Measurements from ENCODE around the gene APBB2. TPM values are rescaled to one million over a fixed set of nuclear protein-coding genes. Genes with fewer than 3 reads are reported as not detected.

The APBB2 gene
- total and polyA plus RNA-seq, 4 donors = 4.8 to 31.5 (median 11.2) TPM

DNA sequence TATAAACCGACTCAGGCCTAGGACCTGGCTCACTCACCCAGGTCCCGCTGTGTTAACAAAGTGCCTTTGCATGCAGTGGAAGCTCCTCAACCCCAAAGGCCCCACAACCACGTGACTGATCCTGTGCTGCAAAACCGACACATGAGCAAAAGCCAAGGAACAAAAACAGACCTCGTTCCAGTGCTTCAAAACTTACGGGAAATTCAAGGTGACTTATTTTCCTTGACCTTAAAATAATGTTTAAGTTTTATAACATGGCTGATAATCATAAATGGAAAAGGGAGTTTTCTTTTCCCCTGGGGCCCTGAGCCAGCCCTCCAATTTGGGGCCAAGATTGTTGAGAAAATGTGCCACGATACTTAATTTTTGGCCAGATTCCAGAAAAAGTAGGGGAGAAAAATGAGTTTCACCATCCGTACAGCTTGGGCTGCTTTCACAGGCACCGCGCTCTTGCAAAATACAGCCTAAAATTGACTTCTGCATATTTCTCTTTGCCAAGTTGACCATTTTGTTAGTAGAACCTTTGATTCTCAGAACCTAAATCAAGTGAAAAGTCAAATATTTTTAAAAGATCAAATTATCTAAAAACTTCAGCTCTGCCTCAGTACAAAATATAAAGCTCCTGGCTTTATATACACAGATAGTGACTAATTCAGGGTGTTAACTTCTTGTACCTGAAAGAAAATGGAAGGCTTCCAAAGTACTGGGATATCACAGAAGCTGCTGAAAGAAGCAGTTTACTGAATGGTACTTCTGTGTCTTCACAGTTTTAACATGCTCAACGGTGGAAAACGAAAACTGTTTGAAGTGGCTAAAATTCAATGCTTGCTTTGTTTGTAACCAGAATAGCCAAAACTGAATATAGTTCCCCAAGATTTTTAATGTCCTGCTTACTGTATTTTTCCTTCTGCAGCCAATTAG lies 93.8 kb downstream of the APBB2 start:
- H3K4me1 ChIP-seq (ENCODE audit: control insufficient read depth in 4 of 4, insufficient read depth in 4 of 4, low read length in 3 of 4) = peaks cover 4 to 28% (median 25%) of the 10 kb centered on the region in 4 donors
- TF ChIP-seq FOXA2 (IDR thresholded peaks at IDR 0.05) = no peak
- TF ChIP-seq SP1 (IDR thresholded peaks at IDR 0.05) = peak; percentile 39
- peak; percentile 42 to 54 for TF ChIP-seq RXRA (IDR thresholded peaks at IDR 0.05)
- TF ChIP-seq RAD21 (IDR thresholded peaks at IDR 0.05) = peak in 1 of 2 donors; percentile 28
- TF ChIP-seq HNF4A (conservative IDR thresholded peaks at IDR 0.05) = peak; percentile 36 to 43
- no peak for TF ChIP-seq GABPA (IDR thresholded peaks at IDR 0.05 in 1 of 2, conservative IDR thresholded peaks at IDR 0.05 in 1 of 2)
- no peak for TF ChIP-seq NR2F2 (IDR thresholded peaks at IDR 0.05)
- TF ChIP-seq, protein P1, sequence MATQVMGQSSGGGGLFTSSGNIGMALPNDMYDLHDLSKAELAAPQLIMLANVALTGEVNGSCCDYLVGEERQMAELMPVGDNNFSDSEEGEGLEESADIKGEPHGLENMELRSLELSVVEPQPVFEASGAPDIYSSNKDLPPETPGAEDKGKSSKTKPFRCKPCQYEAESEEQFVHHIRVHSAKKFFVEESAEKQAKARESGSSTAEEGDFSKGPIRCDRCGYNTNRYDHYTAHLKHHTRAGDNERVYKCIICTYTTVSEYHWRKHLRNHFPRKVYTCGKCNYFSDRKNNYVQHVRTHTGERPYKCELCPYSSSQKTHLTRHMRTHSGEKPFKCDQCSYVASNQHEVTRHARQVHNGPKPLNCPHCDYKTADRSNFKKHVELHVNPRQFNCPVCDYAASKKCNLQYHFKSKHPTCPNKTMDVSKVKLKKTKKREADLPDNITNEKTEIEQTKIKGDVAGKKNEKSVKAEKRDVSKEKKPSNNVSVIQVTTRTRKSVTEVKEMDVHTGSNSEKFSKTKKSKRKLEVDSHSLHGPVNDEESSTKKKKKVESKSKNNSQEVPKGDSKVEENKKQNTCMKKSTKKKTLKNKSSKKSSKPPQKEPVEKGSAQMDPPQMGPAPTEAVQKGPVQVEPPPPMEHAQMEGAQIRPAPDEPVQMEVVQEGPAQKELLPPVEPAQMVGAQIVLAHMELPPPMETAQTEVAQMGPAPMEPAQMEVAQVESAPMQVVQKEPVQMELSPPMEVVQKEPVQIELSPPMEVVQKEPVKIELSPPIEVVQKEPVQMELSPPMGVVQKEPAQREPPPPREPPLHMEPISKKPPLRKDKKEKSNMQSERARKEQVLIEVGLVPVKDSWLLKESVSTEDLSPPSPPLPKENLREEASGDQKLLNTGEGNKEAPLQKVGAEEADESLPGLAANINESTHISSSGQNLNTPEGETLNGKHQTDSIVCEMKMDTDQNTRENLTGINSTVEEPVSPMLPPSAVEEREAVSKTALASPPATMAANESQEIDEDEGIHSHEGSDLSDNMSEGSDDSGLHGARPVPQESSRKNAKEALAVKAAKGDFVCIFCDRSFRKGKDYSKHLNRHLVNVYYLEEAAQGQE (IDR thresholded peaks at IDR 0.05) = no peak
- TF ChIP-seq, protein P2, sequence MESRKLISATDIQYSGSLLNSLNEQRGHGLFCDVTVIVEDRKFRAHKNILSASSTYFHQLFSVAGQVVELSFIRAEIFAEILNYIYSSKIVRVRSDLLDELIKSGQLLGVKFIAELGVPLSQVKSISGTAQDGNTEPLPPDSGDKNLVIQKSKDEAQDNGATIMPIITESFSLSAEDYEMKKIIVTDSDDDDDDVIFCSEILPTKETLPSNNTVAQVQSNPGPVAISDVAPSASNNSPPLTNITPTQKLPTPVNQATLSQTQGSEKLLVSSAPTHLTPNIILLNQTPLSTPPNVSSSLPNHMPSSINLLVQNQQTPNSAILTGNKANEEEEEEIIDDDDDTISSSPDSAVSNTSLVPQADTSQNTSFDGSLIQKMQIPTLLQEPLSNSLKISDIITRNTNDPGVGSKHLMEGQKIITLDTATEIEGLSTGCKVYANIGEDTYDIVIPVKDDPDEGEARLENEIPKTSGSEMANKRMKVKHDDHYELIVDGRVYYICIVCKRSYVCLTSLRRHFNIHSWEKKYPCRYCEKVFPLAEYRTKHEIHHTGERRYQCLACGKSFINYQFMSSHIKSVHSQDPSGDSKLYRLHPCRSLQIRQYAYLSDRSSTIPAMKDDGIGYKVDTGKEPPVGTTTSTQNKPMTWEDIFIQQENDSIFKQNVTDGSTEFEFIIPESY (IDR thresholded peaks at IDR 0.05) = peak; percentile 55
- TF ChIP-seq JUND (IDR thresholded peaks at IDR 0.05) = peak; percentile 26 to 57
- TF ChIP-seq, protein P3, sequence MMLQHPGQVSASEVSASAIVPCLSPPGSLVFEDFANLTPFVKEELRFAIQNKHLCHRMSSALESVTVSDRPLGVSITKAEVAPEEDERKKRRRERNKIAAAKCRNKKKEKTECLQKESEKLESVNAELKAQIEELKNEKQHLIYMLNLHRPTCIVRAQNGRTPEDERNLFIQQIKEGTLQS (IDR thresholded peaks at IDR 0.05) = peak; percentile 23
- peak; percentile 93 for TF ChIP-seq YY1 (IDR thresholded peaks at IDR 0.05)
- H3K27ac ChIP-seq (ENCODE audit: low read depth in 1 of 2, low read length in 2 of 2) = peak overlapping the region; percentile 46 to 80
- WGBS = 25% methylated on average over 12 of the region's 12 CpGs
- DNase-seq (ENCODE audit: low spot score) = no peak
- no peaks in the 10 kb centered on the region for H3K36me3 ChIP-seq (ENCODE audit: control insufficient read depth in 4 of 4, insufficient read depth in 3 of 4, low read depth in 1 of 4, low read length in 3 of 4)
- H3K9ac ChIP-seq (ENCODE audit: low read depth in 1 of 2, low read length in 2 of 2) = peak overlapping the region; percentile 47 to 64
- peak overlapping the region; percentile 18 to 32 (median 22) for H3K4me3 ChIP-seq (ENCODE audit: low read depth in 1 of 3, low read length in 3 of 3)
- H3K9me3 ChIP-seq (ENCODE audit: control insufficient read depth in 4 of 4, low read length in 3 of 4) = no peaks in the 10 kb centered on the region
- H3K27me3 ChIP-seq (ENCODE audit: control insufficient read depth in 4 of 4, insufficient read depth in 4 of 4, low read length in 3 of 4) = no peaks in the 10 kb centered on the region

DNA sequence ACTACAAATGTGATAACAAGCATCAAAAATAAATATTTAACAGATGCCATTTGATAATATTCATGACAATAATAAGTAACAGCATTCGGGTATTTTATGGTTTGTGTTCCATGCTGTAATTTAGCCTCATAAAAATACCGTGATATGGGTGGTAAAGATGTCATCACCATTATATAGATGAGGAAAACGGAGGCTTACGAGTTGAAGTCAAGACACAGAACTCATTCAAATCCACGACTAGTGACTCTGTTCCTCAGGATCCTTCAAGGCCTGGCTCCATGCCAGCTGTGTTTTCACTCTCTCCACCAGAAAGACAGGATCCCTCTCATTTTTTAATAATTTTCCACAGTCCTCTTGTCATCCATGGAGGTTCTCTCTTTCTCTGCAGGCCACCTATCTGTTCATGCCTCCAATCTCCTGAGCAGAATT lies 94.5 kb downstream of the APBB2 start:
- Histone ChIP-seq H3K4me3 (ENCODE audit: low read depth in 1 of 3, low read length in 3 of 3) (peak overlapping the region in 2 of 3 donors; percentile 3 to 32), H3K36me3 (ENCODE audit: control insufficient read depth in 4 of 4, insufficient read depth in 3 of 4, low read depth in 1 of 4, low read length in 3 of 4) (no peaks in the 10 kb centered on the region), H3K9me3 (ENCODE audit: control insufficient read depth in 4 of 4, low read length in 3 of 4) (no peaks in the 10 kb centered on the region), H3K27me3 (ENCODE audit: control insufficient read depth in 4 of 4, insufficient read depth in 4 of 4, low read length in 3 of 4) (no peaks in the 10 kb centered on the region), H3K9ac (ENCODE audit: low read depth in 1 of 2, low read length in 2 of 2) (peak overlapping the region in 1 of 2 donors; percentile 54), H3K27ac (ENCODE audit: low read depth in 1 of 2, low read length in 2 of 2) (peak overlapping the region; percentile 46 to 80), H3K4me1 (ENCODE audit: control insufficient read depth in 4 of 4, insufficient read depth in 4 of 4, low read length in 3 of 4) (peaks cover 4 to 28% (median 25%) of the 10 kb centered on the region in 4 donors)
- TF ChIP-seq NR2F2 (IDR thresholded peaks at IDR 0.05) = no peak
- TF ChIP-seq JUND (IDR thresholded peaks at IDR 0.05) = no peak
- TF ChIP-seq YY1 (IDR thresholded peaks at IDR 0.05) = no peak
- no peak for TF ChIP-seq FOXA2 (IDR thresholded peaks at IDR 0.05)
- no peak for TF ChIP-seq TAF1 (conservative IDR thresholded peaks at IDR 0.05)
- TF ChIP-seq HNF4A (conservative IDR thresholded peaks at IDR 0.05) = no peak
- TF ChIP-seq GABPA (IDR thresholded peaks at IDR 0.05 in 1 of 2, conservative IDR thresholded peaks at IDR 0.05 in 1 of 2) = no peak
- TF ChIP-seq HNF4G (IDR thresholded peaks at IDR 0.05) = no peak
- no peak for TF ChIP-seq FOXA1 (IDR thresholded peaks at IDR 0.05)
- WGBS = 49% methylated on average over 5 of the region's 5 CpGs
- DNase-seq (ENCODE audit: low spot score) = no peak

All from liver (tissue), 9 donors.